Astrocyte of the spinal cord (primary cell): ENCODE results near the gene BCLAF1.

ENCODE experiments used
- DNase-seq: peaks from one replicate; pipeline ENCODE4 v3.0.0; 2011; ENCODE audit warnings: low read depth, low spot score
- H3K4me3 ChIP-seq: 2 replicates; pipeline ENCODE4 v1.5.1; 2011; ENCODE audit warnings: low read depth, mild to moderate bottlenecking, low read length, moderate library complexity
- CTCF ChIP-seq: IDR thresholded peaks from 2 replicates; pipeline ENCODE4 v1.5.1; 2012; ENCODE audit warnings: low read depth, mild to moderate bottlenecking, low read length, inconsistent platforms
- in situ Hi-C: cut with HindIII; loops from 2 replicates; pipeline ENCODE4 v1.10.0; 2017; ENCODE audit warnings: low sequenced_read_pairs

BCLAF1 gene

GRCh38 chr6:136323431-136324112, 33.9 kb upstream of the BCLAF1 start:
- peak; percentile 49 for DNase-seq
- no peak for TF ChIP-seq CTCF
- no peak overlapping the region for H3K4me3 ChIP-seq
- in situ Hi-C loops = no loop called here

- in situ Hi-C loops = no loop called here
Measured at GRCh38 chr6:136319732-136320131, 30.1 kb upstream of the BCLAF1 start.

GRCh38 chr6:136318676-136319075, 29.0 kb upstream of the BCLAF1 start:
- in situ Hi-C loops = no loop called here
- no peak for TF ChIP-seq CTCF
- DNase-seq = no peak
- no peak overlapping the region for H3K4me3 ChIP-seq

More at GRCh38 chr6:136319732-136320131, 30.1 kb upstream of the BCLAF1 start:
- no peak overlapping the region for H3K4me3 ChIP-seq
- TF ChIP-seq CTCF = no peak
- DNase-seq = no peak

GRCh38 chr6:136317971-136318370, 28.3 kb upstream of the BCLAF1 start:
- H3K4me3 ChIP-seq = no peak overlapping the region
- in situ Hi-C loops = no loop called here
- DNase-seq = no peak
- TF ChIP-seq CTCF = no peak

GRCh38 chr6:136317021-136317694, 27.5 kb upstream of the BCLAF1 start:
- peak; percentile 91 for TF ChIP-seq CTCF
- no peak overlapping the region for H3K4me3 ChIP-seq
- in situ Hi-C loops = no loop called here
- peak; percentile 66 for DNase-seq

- in situ Hi-C loops = no loop called here
- no peak for DNase-seq
- no peak for TF ChIP-seq CTCF
- H3K4me3 ChIP-seq = no peak overlapping the region
Measured at GRCh38 chr6:136315594-136315993, 25.9 kb upstream of the BCLAF1 start.
